ENCODE measurements around the gene SMCO4.

Gene SMCO4

GRCh38 chr11:93526641-93527583, 16.3 kb downstream of the SMCO4 start:
- no peak for DNase-seq

DNA sequence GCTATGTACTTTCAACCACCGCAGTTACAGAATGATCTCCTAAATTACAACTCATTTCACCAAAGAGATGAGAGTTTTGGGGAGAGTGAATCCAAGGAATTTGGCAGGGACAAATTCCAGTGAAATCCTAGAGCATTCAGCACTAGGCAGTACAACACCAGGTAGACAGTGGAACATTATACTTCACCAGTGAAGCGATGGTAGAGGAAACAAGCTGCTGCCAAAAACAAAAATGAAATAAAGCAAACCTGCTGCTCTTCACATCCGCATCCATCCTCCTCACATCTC, 16.9 kb downstream of the SMCO4 start:
- no peak for DNase-seq

DNA sequence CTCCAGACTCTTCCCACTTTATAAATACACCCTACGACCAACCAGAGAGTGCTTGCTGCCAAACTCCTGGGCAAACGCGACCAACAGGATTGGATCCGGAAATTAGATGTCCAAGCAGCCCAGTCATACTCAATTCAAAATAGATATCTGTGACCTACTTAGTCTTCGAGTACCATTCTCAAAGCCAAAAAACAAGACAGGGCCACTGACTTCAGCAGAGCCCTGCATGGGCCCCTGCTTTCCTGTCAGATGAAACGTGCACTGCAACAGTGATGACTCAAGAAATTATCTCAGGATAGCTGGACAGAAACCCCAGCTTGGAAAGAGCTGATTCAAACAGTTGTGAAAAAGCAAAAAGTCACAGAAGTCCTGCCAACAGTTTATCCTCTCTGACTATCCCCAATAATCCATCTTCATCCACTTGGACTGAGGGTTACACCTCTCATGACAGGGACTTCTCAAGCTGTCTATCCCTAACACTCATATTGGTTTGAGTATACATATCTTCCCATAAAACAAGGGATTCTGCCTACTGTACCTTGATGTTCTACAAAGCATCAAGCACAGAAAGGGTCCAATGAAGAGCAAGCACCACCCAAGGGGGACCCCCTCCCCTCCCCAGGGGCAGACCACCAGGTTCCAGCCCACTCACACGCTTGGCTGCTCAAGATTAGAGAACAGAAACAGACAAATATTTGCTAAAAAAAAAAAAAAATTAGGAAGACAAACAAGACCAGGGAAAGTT, 17.4 kb downstream of the SMCO4 start:
- no peak for DNase-seq

- no peak for DNase-seq
Observed at GRCh38 chr11:93524858-93525257, 18.3 kb downstream of the SMCO4 start.

DNA sequence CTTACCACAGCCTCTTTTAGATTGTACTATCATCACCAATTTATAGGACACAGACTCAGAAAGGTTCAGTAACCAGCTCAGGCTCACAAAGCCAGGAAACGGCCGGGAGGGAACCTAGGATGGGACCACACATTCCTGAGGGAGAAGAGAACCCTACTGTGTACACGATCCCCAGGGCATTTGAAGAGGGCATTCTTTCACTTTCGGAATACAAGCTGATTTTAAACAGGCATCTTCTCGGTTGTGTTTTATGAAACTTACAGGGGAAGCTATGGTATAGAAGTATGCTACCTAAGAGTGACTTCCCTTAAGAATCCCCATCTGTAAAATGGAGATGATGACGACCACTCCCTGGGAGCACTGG, 19.0 kb downstream of the SMCO4 start:
- no peak for DNase-seq

GRCh38 chr11:93520726-93521509, 22.3 kb downstream of the SMCO4 start:
- DNase-seq: no peak

- peak; percentile 52 for DNase-seq
Observed at GRCh38 chr11:93519179-93519578, 24.0 kb downstream of the SMCO4 start.

DNA sequence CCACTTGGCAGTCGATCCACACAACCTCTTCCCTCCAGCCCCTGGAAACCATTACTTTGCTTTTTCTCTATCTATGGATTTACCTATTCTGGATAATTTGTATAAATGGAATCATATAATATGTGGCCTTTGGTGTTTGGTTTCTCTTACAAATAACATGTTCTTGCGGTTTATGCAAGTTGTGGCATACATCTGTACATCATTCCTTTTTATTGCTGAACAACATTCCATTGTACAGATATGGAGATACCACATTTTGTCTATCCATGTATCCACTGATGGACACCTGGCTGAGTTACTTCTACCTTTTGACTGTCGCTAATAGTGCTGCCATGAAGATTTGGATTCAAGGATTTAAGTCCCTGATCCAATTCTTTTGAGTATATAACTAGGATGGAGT, 25.1 kb downstream of the SMCO4 start:
- DNase-seq: no peak

DNA sequence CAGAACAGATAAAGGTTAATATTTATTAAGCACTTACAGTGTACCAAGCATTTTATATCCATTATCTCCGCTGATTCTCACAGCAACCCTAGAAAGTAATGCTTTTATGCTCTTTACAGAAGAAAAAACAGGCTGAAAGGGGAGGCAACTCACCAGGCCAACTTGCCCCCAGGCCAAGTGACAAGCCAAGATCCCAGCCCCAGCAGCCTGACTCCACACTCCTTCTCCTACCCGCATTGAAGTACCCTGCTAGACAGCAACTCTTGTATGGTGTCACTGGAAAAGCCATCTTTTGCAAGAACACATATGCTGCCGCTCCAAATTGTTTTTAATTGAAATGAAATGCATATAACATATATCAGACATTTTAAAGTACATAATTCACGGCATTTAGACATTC, 25.6 kb downstream of the SMCO4 start:
- no peak for DNase-seq

DNA sequence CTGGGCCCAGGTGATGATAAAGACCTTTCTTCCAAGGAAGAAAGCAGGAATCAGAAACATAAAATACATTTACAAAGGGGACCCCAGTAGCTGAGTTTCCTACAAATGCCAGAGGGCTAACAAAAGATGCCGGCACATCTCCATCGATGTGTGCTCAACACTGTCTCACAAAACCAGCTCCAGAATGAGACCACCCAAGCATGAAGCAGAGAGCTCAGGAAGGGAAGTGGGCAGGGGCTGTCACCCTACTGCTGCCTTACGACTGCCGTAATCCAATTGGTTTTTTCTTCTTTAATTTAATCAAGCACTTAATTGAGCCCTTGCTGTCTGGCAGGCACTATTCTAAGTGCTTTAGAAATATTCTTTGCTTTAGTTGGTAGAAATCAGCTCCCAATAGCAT, 26.1 kb downstream of the SMCO4 start:
- DNase-seq: no peak

GRCh38 chr11:93515441-93516025, 27.7 kb downstream of the SMCO4 start:
- DNase-seq: no peak

- DNase-seq: no peak
Observed at GRCh38 chr11:93514712-93515111, 28.5 kb downstream of the SMCO4 start.

DNA sequence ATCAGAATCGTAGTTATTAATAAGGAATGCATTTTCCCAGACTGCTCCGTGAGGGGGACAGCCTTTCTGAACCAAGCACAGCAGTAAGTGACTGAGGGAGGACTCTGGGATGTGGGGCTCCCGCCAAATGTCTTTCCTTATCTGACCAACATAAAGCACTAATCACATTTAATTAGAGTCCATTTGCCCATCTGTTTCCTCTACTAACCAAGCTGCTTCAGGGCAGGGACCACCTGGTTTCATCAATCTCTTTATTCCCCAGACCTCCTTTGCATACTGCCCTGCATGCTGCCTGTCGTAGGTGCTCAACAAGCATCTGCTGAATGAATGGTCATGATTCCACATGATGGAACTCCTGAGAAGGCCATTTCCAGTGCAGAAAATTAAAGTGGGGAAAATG, 29.4 kb downstream of the SMCO4 start:
- DNase-seq: no peak

- no peak for DNase-seq
Observed at GRCh38 chr11:93512949-93513667, 30.1 kb downstream of the SMCO4 start.

GRCh38 chr11:93512073-93512475, 31.1 kb downstream of the SMCO4 start:
- DNase-seq: no peak

DNA sequence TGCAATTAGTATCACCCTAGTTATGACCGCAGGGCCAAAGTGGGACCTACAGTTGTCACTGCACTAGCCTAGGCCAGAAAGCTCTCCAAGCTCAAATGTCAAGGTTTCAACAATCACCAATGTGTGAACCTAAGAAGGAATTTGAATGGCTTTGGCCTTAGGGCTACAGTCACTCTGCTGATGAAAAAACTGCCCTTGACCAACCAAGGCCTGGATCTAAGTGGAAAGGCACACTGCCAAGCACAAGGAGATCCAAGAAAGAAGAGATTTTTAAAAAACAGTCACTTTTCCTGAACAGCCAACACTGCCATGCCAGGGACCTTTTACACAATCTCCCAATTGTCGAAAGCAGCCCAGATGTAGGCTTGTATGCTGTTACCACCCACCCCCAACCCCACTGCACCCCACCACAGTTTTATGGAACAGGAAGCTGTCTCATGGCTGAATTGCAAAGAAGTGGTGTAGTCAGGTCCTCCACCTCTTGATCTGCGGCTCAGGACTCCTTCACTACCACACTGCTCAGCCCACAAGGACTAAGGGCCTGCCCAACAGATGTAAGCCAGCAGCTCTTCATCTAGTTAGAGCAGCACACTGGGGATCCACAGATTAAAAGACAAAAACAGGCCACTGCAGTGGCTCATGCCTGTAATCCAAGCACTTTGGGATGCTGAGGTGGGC, 32.9 kb downstream of the SMCO4 start:
- DNase-seq: no peak

- no peak for DNase-seq
Observed at GRCh38 chr11:93507517-93507916, 35.7 kb downstream of the SMCO4 start.

DNA sequence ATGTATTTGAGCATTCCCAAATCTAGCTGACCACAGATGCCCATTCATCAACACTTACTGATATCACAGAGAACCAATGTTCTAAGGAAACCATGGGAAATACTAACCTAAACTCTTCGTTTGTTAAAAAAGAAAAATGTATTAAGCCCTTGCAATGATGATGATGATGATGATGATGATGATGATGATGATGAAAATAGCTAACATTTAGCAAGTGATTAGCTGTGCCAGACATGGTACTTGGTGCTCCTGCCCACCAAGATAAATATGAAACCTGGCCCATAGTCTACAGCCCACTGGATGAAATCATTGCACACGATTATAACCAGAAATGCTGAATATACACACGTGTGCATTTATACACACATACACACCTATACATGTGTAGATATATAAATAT, 37.5 kb downstream of the SMCO4 start:
- DNase-seq: no peak

DNA sequence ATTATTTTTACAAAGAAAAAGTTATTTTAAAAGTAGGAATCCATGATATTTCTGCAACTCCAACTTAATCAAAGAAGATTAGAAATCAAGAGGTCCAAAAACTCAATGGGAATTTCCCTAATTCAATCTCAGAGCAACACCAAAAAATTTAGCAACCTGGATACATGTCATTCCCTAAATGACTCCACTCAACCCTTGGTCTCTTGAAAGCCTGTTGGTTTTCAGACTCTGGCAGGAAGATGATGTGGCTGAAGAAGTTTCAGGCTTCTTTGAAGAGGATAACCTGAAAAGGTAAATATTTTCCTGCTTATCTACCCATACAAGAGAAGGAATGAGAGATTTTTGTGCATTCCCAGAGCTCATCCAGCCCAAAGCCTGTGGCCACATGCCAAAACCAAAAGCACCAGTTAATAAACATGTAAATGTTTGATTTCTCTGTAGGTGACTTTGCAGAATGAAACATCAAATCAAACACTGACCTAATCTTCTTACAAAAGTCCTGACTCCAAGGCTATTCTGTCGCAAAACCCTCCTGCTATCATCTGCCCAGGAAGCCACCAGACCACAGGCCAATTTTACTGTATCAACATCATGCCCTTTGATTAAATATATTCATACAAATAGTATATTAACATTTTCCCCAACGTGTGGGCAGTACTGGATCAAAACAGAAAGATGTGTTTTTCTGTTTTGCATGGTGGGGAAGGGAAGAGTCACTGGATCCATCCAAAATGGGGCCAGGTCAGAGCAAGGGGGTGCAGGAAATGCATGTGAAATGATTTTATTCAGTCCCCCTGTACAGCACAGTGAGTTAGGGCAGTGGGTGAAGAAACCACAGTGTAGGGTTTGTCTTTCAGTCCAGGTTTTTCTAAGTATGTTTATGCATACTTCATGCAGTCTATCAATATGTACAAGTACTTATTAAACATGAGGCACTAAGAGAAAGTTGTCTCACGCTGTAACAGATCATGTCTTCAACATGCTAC, 38.8 kb downstream of the SMCO4 start:
- DNase-seq: peak; percentile 38

DNA sequence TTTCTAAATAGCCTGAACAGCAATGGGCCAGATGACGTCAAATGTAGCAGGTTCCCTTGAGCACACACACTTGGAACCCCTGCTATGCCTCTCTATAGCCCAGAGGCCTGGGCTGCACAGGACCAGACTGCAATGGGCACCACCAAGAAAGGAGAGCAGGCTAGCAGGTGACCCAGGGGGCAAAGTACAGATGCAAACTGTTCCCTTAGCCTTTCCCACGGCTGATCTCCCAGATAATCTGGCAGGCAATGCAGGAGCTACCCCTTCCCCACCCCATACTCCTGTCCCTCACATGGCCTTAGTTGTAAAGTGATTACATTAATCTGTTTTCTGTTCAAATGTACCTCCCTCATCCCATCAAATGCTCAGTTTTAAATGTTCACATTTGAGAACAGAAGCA, 41.3 kb downstream of the SMCO4 start:
- no peak for DNase-seq

DNA sequence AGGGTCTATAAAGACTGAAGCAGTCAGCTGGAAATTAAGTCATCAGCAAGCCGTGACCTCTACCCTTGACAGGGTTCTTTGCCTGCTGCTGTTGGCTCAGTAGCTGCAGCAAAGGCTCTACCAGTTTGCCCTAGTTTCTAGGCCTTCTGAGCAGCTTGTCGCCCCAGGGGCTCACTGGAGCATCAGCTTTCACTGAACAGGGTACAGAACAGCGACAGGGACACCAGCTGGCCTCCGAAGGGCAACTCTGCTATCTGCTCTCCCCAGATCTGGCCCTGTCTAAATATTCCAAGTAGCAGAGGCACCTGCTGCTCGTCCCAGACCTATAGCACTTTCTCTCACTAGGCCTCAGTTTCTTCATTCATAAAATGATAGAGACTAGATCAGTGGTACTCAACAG, 42.4 kb downstream of the SMCO4 start:
- DNase-seq: no peak
